Common myeloid progenitor, CD34-positive (primary cell): ENCODE measurements around the gene GRB14.
A peak's percentile ranks its signal among the peaks of the same experiment; 100 is the strongest.

ENCODE experiments used
- CTCF ChIA-PET: fragments of 350-600 bp; sonication (Branson Sonifier 250); formaldehyde crosslinking; loops from one replicate; lab custom pipeline; 2021; ENCODE audit warnings: antibody characterized with exemption; lab: Charles Lee
- POLR2A ChIA-PET: fragments of 350-600 bp; sonication (Branson Sonifier 250); formaldehyde crosslinking; loops from one replicate; lab custom pipeline; 2021; ENCODE audit warnings: antibody characterized with exemption; lab: Charles Lee
- DNase-seq, 3 donors: peaks; one replicate each; pipeline versions ENCODE4 v3.0.0 to v3.0.0-alpha.2; 2013
- H3K27ac ChIP-seq, 2 experiments: 1 replicate in 1 of 2; 2 replicates in 1 of 2; pipeline ENCODE4 v1.7.0; 2013; ENCODE audit warnings: inconsistent platforms in 2 of 2, low read length in 2 of 2, mild to moderate bottlenecking in 2 of 2, low read depth in 1 of 2, moderate library complexity in 1 of 2; ENCODE audit not compliant: severe bottlenecking in 2 of 2, insufficient read depth in 1 of 2, poor library complexity in 1 of 2
- H3K27me3 ChIP-seq, 5 experiments: replicated peaks in 2 of 5; 1 replicate in 3 of 5; 2 replicates in 2 of 5; pipeline versions ENCODE4 v1.6.1 to v1.7.0; 2013; ENCODE audit warnings: low read length in 4 of 5, mild to moderate bottlenecking in 2 of 5, moderate library complexity in 2 of 5, inconsistent platforms in 1 of 5; ENCODE audit not compliant: insufficient read depth in 5 of 5, control insufficient read depth in 4 of 5
- H3K36me3 ChIP-seq, 4 experiments: 1 replicate in 2 of 4; 2 replicates in 2 of 4; pipeline versions ENCODE4 v1.6.1 to v1.7.0; 2013; ENCODE audit warnings: low read length in 3 of 4, control low read depth in 1 of 4, mild to moderate bottlenecking in 1 of 4; ENCODE audit not compliant: control insufficient read depth in 4 of 4, insufficient read depth in 4 of 4
- H3K4me1 ChIP-seq, 4 experiments: 1 replicate in 3 of 4; 2 replicates in 1 of 4; pipeline versions ENCODE4 v1.6.1 to v1.7.1; 2013; ENCODE audit warnings: low read length in 3 of 4, mild to moderate bottlenecking in 3 of 4, control low read depth in 1 of 4, inconsistent platforms in 1 of 4, moderate library complexity in 1 of 4; ENCODE audit not compliant: control insufficient read depth in 4 of 4, insufficient read depth in 4 of 4; ENCODE audit errors: control extremely low read depth in 1 of 4
- H3K4me3 ChIP-seq, 7 experiments: 1 replicate in 4 of 7; 2 replicates in 3 of 7; pipeline versions ENCODE4 v1.5.1 to v1.7.0; 2013; ENCODE audit warnings: mild to moderate bottlenecking in 7 of 7, low read length in 6 of 7, moderate library complexity in 6 of 7, inconsistent platforms in 2 of 7, low read depth in 2 of 7, control low read depth in 1 of 7; ENCODE audit not compliant: insufficient read depth in 4 of 7, control insufficient read depth in 1 of 7; ENCODE audit errors: extremely low read depth in 1 of 7
- H3K9me3 ChIP-seq, 5 experiments: 1 replicate in 4 of 5; 2 replicates in 1 of 5; pipeline versions ENCODE4 v1.6.1 to v1.7.1; 2013; ENCODE audit warnings: low read length in 4 of 5, mild to moderate bottlenecking in 2 of 5, inconsistent platforms in 1 of 5, low read depth in 1 of 5, moderate library complexity in 1 of 5; ENCODE audit not compliant: control insufficient read depth in 4 of 5, insufficient read depth in 2 of 5; ENCODE audit errors: control extremely low read depth in 1 of 5
- WGBS: methylation state at CpG from one replicate; pipeline ENCODE4 v1.1.5; 2013; ENCODE audit not compliant: insufficient coverage; 5-methylcytosine and 5-hydroxymethylcytosine counted together

The GRB14 gene

DNA sequence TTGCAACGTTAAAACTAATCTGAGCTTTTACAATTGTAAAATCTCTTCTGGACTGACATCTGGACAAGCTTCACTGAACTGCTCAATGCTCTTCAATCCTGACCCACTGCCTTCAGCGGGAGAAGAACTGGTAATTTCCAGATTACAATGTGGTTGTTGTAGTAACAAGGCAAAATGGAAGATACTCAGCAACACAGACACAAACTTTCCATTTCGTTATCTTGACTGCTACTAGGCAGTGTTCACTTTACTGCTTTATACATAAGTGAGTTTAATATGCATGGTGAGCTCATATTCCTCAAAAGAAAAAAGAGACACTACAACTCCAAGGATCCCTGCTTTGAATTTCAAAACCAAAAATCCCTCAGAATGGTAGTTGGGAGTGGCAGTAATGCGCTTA, 51.9 kb downstream of the GRB14 start:
- 100% methylated on average over 1 of the region's 4 CpGs for WGBS
- CTCF ChIA-PET = interaction anchor here (0.7 to 1.2 kb wide), 2 partner anchors 9 to 31 kb away, joined by 3 read pairs; no protein-coding TSS in a partner anchor
- POLR2A ChIA-PET = no interaction called here
- H3K27ac ChIP-seq = no peak overlapping the region
- H3K4me3 ChIP-seq = no peak overlapping the region
- no peaks in the 10 kb centered on the region for H3K36me3 ChIP-seq
- H3K27me3 ChIP-seq = no peaks in the 10 kb centered on the region
- no peaks in the 10 kb centered on the region for H3K4me1 ChIP-seq
- no peaks in the 10 kb centered on the region for H3K9me3 ChIP-seq
- DNase-seq = no peak

DNA sequence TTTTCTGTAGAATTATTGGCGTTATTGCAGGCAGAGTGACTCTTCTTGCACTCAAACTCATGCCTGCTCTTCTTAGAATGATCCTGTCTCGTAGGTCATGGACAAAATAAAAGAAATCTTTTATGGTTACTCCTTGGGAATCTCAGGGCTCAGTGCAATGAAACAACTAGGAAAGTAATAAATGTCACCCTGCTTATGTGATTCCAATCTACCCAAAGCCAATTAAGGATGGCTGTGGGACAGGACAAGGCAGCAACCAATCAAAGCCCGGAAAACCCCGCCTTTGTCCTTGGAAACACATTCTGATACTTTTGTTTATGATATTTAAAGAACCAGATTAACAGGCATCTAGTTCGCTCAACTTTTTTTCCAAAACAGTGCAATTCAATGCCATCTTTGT, 53.0 kb downstream of the GRB14 start:
- H3K27me3 ChIP-seq = no peaks in the 10 kb centered on the region
- POLR2A ChIA-PET = no interaction called here
- H3K4me1 ChIP-seq = peaks cover 0 to 2% (median under 1%) of the 10 kb centered on the region in 4 experiments
- CTCF ChIA-PET = no interaction called here
- H3K27ac ChIP-seq = no peak overlapping the region
- H3K36me3 ChIP-seq = no peaks in the 10 kb centered on the region
- WGBS = no CpG with 5 or more reads among the region's 5 CpGs
- no peaks in the 10 kb centered on the region for H3K9me3 ChIP-seq
- no peak for DNase-seq
- H3K4me3 ChIP-seq = no peak overlapping the region

DNA sequence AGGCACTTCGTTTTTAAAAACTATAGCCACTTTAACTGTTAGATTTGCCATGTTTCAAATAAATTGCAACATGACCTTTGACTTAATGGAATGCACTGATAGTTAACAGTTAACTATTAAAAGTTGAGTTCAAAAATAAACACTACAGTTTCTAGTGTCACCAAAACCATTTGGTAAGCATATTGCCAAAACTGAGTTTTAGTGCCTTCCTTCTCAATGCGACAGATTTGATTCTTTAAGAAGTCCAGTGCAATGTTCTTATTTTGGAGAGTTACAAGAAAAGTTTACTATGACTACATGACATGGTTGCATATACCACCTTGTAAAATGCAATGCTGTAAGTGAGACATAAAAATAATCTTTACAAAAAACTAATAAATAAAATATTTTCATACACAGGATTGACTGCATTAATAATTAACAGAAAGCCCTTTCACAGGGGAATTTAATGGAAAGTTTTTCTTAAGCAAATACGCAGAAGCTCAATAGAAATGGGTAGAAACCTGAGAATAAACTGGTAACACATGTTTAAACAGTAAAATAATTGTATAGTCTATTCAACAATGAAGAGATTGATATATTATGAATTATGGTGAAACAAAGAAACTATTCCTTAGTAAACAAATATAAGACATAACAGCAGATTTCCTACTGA, 53.8 kb downstream of the GRB14 start:
- Histone ChIP-seq H3K27me3 (no peaks in the 10 kb centered on the region), H3K36me3 (no peaks in the 10 kb centered on the region), H3K27ac (no peak overlapping the region), H3K4me1 (peaks cover 0 to 11% (median 3%) of the 10 kb centered on the region in 4 experiments), H3K9me3 (no peaks in the 10 kb centered on the region), H3K4me3 (no peak overlapping the region)
- CTCF ChIA-PET = no interaction called here
- no peak for DNase-seq
- POLR2A ChIA-PET = no interaction called here
- WGBS = no CpG with 5 or more reads among the region's 3 CpGs

DNA sequence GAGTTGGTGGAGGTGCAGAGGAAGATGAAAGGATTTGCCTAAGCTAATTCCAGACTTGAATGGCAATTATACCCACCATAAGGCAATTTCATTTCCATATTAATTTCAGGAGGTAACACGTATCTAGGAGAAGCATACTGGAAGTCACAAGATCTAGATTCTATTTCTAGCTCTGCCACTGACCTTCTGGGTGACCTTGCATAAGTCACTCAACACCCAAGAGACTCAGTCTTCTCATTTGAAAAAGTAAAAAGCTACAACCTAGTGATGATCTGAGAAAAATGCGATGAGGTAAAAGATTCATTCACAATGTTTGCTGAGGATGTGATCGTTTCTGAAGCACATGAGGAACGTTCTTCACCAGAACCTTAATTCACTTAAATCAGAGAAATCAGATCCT, 55.9 kb downstream of the GRB14 start:
- CTCF ChIA-PET = interaction anchor here (0.8 to 1.2 kb wide), 2 partner anchors 9 to 35 kb away, joined by 3 read pairs; no protein-coding TSS in a partner anchor
- DNase-seq = no peak
- Histone ChIP-seq H3K36me3 (no peaks in the 10 kb centered on the region), H3K9me3 (no peaks in the 10 kb centered on the region), H3K27ac (no peak overlapping the region), H3K27me3 (no peaks in the 10 kb centered on the region), H3K4me1 (peaks cover 2 to 28% (median 4%) of the 10 kb centered on the region in 4 experiments), H3K4me3 (no peak overlapping the region)
- POLR2A ChIA-PET = no interaction called here
- 100% methylated on average over 4 of the region's 4 CpGs for WGBS

DNA sequence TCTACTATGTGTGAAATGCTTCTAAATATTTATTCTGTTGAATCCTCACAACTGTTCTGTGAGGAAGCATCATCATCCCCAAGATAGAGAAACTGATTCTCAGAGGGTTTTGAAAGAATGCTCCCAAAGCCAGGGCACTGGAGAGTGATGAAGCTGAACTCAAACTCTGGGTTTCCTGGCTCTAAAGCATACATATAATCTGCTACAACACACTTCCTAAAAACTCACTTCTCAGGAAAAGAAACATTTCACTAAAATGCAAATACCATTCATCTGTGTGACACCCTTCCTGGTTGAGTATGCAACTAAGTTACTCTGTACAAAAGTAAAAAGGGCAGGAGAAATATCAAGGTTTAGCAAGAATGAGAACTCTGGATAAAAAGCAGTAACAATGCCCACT, 58.6 kb downstream of the GRB14 start:
- ChIA-PET CTCF (interaction anchor here (4.3 kb wide), 1 partner anchor 36 kb away, joined by 57 read pairs; no protein-coding TSS in a partner anchor), POLR2A (no interaction called here)
- DNase-seq = peak; percentile 20 to 70 (median 53)
- Histone ChIP-seq H3K9me3 (no peaks in the 10 kb centered on the region), H3K27ac (peak overlapping the region; percentile 3 to 56), H3K27me3 (no peaks in the 10 kb centered on the region), H3K36me3 (no peaks in the 10 kb centered on the region), H3K4me1 (peaks cover 2 to 28% (median 4%) of the 10 kb centered on the region in 4 experiments), H3K4me3 (peak overlapping the region in 1 of 7 experiments; percentile 2)

DNA sequence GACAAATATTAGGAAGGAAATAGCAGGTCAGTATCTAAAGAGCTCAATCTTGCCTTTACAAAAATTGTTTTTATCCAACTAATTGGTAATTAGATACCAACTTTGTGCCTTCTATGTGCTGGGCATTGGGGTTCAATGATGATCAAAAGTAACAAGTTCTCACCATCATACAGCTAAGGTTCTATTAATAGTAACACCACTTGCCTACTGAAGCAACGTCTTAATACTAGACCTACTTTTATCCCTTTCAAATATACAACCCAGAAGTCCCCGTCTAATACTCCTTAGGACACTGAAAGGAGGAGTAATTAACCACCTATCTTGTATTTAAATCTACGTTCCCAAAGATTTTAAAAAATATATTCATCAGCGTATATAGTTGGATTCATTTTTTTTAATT, 59.3 kb downstream of the GRB14 start:
- CTCF ChIA-PET = interaction anchor here (0.8 to 4.3 kb wide), 6 partner anchors 10 to 154 kb away, joined by 3 to 57 read pairs (median 10); no protein-coding TSS in a partner anchor
- Histone ChIP-seq H3K9me3 (no peaks in the 10 kb centered on the region), H3K27ac (peak overlapping the region; percentile 3 to 56), H3K27me3 (no peaks in the 10 kb centered on the region), H3K4me1 (peaks cover 2 to 28% (median 4%) of the 10 kb centered on the region in 4 experiments), H3K36me3 (no peaks in the 10 kb centered on the region), H3K4me3 (no peak overlapping the region)
- POLR2A ChIA-PET = no interaction called here
- DNase-seq = no peak
- WGBS = 40% methylated on average over 1 of the region's 4 CpGs

DNA sequence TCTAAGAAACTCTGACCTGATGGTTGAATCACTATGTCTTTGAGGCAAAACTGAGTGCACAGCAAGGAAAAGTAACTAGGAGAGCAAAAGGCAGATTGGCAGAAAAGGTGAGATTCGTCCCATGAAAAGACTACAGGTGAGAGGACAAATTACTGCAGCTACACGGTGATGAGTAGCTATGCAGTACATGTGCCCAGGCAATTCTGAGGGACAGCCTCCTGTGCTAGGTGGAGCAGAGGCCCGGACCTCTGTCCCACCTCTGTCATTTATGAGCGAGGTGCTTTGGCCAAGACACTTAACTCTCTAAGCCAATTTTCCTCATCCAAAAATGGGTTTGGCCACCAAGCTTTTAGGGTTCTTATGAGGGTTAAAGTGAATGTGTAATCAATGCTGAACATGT, 59.9 kb downstream of the GRB14 start:
- ChIA-PET POLR2A (no interaction called here), CTCF (interaction anchor here (0.5 to 4.3 kb wide), 9 partner anchors 11 to 1372 kb away, joined by 3 to 57 read pairs (median 4); no protein-coding TSS in a partner anchor)

More for the DNA sequence above, 59.9 kb downstream of the GRB14 start:
- Histone ChIP-seq H3K4me1 (peaks cover 2 to 28% (median 4%) of the 10 kb centered on the region in 4 experiments), H3K36me3 (no peaks in the 10 kb centered on the region), H3K27me3 (no peaks in the 10 kb centered on the region), H3K4me3 (no peak overlapping the region), H3K9me3 (no peaks in the 10 kb centered on the region), H3K27ac (no peak overlapping the region)
- no peak for DNase-seq
- 96% methylated on average over 4 of the region's 4 CpGs for WGBS
